SK-N-SH (cell line): ENCODE data around the gene GLT6D1. TPM values are rescaled to one million over a fixed set of nuclear protein-coding genes. Genes with fewer than 3 reads are reported as not detected.

Experiments used
- CTCF ChIA-PET: fragments of 300-600, 350-600 bp; formaldehyde crosslinking; extraction: SDS; loops from one replicate; lab custom pipeline; 2021; lab: Yijun Ruan, JAX
- POLR2A ChIA-PET: fragments of 350-600 bp; sonication (Branson Sonifier 250); formaldehyde crosslinking; extraction: SDS; loops from one replicate; lab custom pipeline; 2020; ENCODE audit warnings: antibody characterized with exemption, inconsistent platforms; lab: Yijun Ruan, JAX
- DNase-seq: peaks from one replicate; pipeline ENCODE4 v3.0.0; 2012
- H2AFZ ChIP-seq: fragments of 200-600 bp; sonication (generic); 2 replicates; pipeline ENCODE4 v1.8.1; 2016; ENCODE audit warnings: antibody characterized with exemption, mild to moderate bottlenecking, low read depth
- H3F3A ChIP-seq: fragments of 200-600 bp; sonication (generic); replicated peaks from 2 replicates; pipeline ENCODE3; 2016; ENCODE audit warnings: antibody characterized with exemption, mild to moderate bottlenecking; ENCODE audit not compliant: insufficient read depth
- H3K27ac ChIP-seq, 2 experiments: fragments of 200-500 bp in 1 of 2; fragments of 200-600 bp in 1 of 2; sonication (Bioruptor generic) in 1 of 2; sonication (generic), shearing (Covaris generic) in 1 of 2; 2 replicates each; pipeline versions ENCODE4 v1.5.1 to v1.6.1; 2014 to 2016; ENCODE audit warnings: low read depth in 2 of 2, inconsistent platforms in 1 of 2, low read length in 1 of 2, mild to moderate bottlenecking in 1 of 2, mixed read lengths in 1 of 2
- H3K27me3 ChIP-seq: fragments of 200-600 bp; sonication (generic), shearing (Covaris generic); 2 replicates; pipeline ENCODE4 v1.6.1; 2016; ENCODE audit warnings: mixed run types; ENCODE audit not compliant: insufficient read depth
- H3K36me3 ChIP-seq, 2 experiments: fragments of 200-500 bp in 1 of 2; fragments of 200-600 bp in 1 of 2; sonication (Bioruptor generic) in 1 of 2; sonication (generic) in 1 of 2; replicated peaks in 1 of 2; 2 replicates each; pipeline versions ENCODE3 to v1.5.1; 2014 to 2016; ENCODE audit warnings: low read length in 1 of 2, mild to moderate bottlenecking in 1 of 2; ENCODE audit not compliant: insufficient read depth in 2 of 2, control insufficient read depth in 1 of 2
- H3K4me1 ChIP-seq, 2 experiments: fragments of 200-500 bp in 1 of 2; fragments of 200-600 bp in 1 of 2; sonication (Bioruptor generic) in 1 of 2; sonication (generic), shearing (Covaris generic) in 1 of 2; 2 replicates each; pipeline versions ENCODE4 v1.5.1 to v1.6.1; 2014 to 2016; ENCODE audit warnings: low read depth in 1 of 2, low read length in 1 of 2, mixed run types in 1 of 2; ENCODE audit not compliant: insufficient read depth in 2 of 2, control insufficient read depth in 1 of 2
- H3K4me2 ChIP-seq: fragments of 200-600 bp; sonication (generic), shearing (Covaris generic); 2 replicates; pipeline ENCODE4 v1.6.1; 2017; ENCODE audit warnings: mixed run types
- H3K4me3 ChIP-seq, 2 experiments: fragments of 200-500 bp in 1 of 2; fragments of 200-600 bp in 1 of 2; sonication (Bioruptor generic) in 1 of 2; sonication (generic), shearing (Covaris generic) in 1 of 2; 2 replicates each; pipeline versions ENCODE4 v1.5.1 to v1.8.1; 2014 to 2016; ENCODE audit warnings: low read depth in 2 of 2, inconsistent platforms in 1 of 2, low read length in 1 of 2, mild to moderate bottlenecking in 1 of 2, mixed read lengths in 1 of 2, moderate library complexity in 1 of 2
- H3K79me2 ChIP-seq: fragments of 200-600 bp; sonication (generic); 2 replicates; pipeline ENCODE4 v1.8.1; 2017; ENCODE audit warnings: mild to moderate bottlenecking; ENCODE audit not compliant: insufficient read depth
- H3K9ac ChIP-seq: fragments of 200-600 bp; sonication (generic); 2 replicates; pipeline ENCODE4 v1.6.1; 2017; ENCODE audit warnings: mixed run types
- H3K9me2 ChIP-seq: fragments of 200-600 bp; sonication (generic); 2 replicates; pipeline ENCODE4 v1.6.1; 2017; ENCODE audit warnings: mixed run types
- H3K9me3 ChIP-seq: fragments of 200-600 bp; sonication (generic); 2 replicates; pipeline ENCODE4 v1.6.1; 2017; ENCODE audit warnings: mixed run types, mild to moderate bottlenecking, moderate library complexity
- H4K20me1 ChIP-seq: fragments of 200-600 bp; sonication (generic); 2 replicates; pipeline ENCODE4 v1.6.1; 2017; ENCODE audit warnings: mild to moderate bottlenecking, mixed run types; ENCODE audit not compliant: insufficient read depth
- CHD2 ChIP-seq: fragments of 150-350 bp; IDR thresholded peaks from 2 replicates; pipeline ENCODE4 v1.6.1; 2018; ENCODE audit warnings: low read length; ENCODE audit not compliant: partially characterized antibody
- CTCF ChIP-seq: fragments of 200-600 bp; sonication (generic); IDR thresholded peaks from 2 replicates; pipeline ENCODE4 v1.6.1; 2017; ENCODE audit warnings: antibody characterized with exemption, mild to moderate bottlenecking, moderate library complexity
- ELF1 ChIP-seq: IDR thresholded peaks from 2 replicates; pipeline ENCODE4 v1.4.0; 2012
- EP300 ChIP-seq, 2 experiments: IDR thresholded peaks; 2 replicates each; pipeline versions ENCODE4 v1.4.0 to v1.6.1; 2012; ENCODE audit warnings: borderline replicate concordance in 1 of 2, low read depth in 1 of 2, low read length in 1 of 2
- FOSL2 ChIP-seq: IDR thresholded peaks from 2 replicates; pipeline ENCODE4 v1.4.0; 2012; ENCODE audit warnings: low read depth, mild to moderate bottlenecking, moderate library complexity, borderline replicate concordance
- FOXJ3 ChIP-seq: sonication (generic); formaldehyde crosslinking; IDR thresholded peaks from 2 replicates; pipeline ENCODE4 v1.5.1; 2020; ENCODE audit warnings: mild to moderate bottlenecking, missing genetic modification reagents
- GATA2 ChIP-seq: sonication (generic); formaldehyde crosslinking; IDR thresholded peaks from 2 replicates; pipeline ENCODE4 v1.5.0; 2020; ENCODE audit warnings: mild to moderate bottlenecking, missing genetic modification reagents
- JUND ChIP-seq: IDR thresholded peaks from 2 replicates; pipeline ENCODE4 v1.4.0; 2012
- MXI1 ChIP-seq: IDR thresholded peaks from 2 replicates; pipeline ENCODE4 v1.6.1; 2012; ENCODE audit warnings: mild to moderate bottlenecking, low read depth, low read length, improper control_type of control experiment
- PBX3 ChIP-seq: IDR thresholded peaks from 2 replicates; pipeline ENCODE4; 2012
- POLR2AphosphoS5 ChIP-seq: IDR thresholded peaks from 2 replicates; pipeline ENCODE4 v1.6.1; 2012; ENCODE audit warnings: low read depth, low read length
- RCOR1 ChIP-seq: fragments of 150-350 bp; IDR thresholded peaks from 2 replicates; pipeline ENCODE4 v1.6.1; 2017; ENCODE audit warnings: antibody characterized with exemption, low read length
- REST ChIP-seq: IDR thresholded peaks from 2 replicates; pipeline ENCODE4 v1.6.1; 2012; ENCODE audit warnings: mild to moderate bottlenecking, low read depth, low read length, moderate library complexity
- RXRA ChIP-seq: IDR thresholded peaks from 2 replicates; pipeline ENCODE4 v1.4.0; 2012; ENCODE audit warnings: low read depth, mild to moderate bottlenecking, borderline replicate concordance
- TAF1 ChIP-seq: IDR thresholded peaks from 2 replicates; pipeline ENCODE4 v1.6.1; 2012; ENCODE audit warnings: low read depth, mild to moderate bottlenecking, low read length, moderate library complexity, borderline replicate concordance
- TCF12 ChIP-seq: IDR thresholded peaks from 2 replicates; pipeline ENCODE4 v1.4.0; 2012
- TEAD4 ChIP-seq: IDR thresholded peaks from 2 replicates; pipeline ENCODE4 v1.4.0; 2012; ENCODE audit warnings: mild to moderate bottlenecking, borderline replicate concordance; ENCODE audit not compliant: insufficient read depth
- YY1 ChIP-seq: IDR thresholded peaks from 2 replicates; pipeline ENCODE4 v1.4.0; 2012; ENCODE audit warnings: low read depth, mild to moderate bottlenecking
- WGBS: methylation state at CpG from one replicate; pipeline ENCODE4 v1.1.6; 2017; ENCODE audit warnings: low lambda C conversion rate; 5-methylcytosine and 5-hydroxymethylcytosine counted together
- polyA plus RNA-seq, 3 experiments: library from polyadenylated mRNA; depleted of rRNA; stranded (reverse); fragments of >200 nt; gene quantifications; 2 replicates each; pipeline ENCODE4 v1.2.3, GENCODE V29; 2012

The GLT6D1 gene
- polyA plus RNA-seq (2012; rRNA removed) = not detected in 2 replicates
- not detected in 2 replicates for polyA plus RNA-seq (2012; cell fraction: cytosol; rRNA removed)
- polyA plus RNA-seq (2012; cell fraction: nucleus; rRNA removed) = not detected in 2 replicates

- Histone ChIP-seq H3K36me3 (no peaks in the 10 kb centered on the region), H3K9me2 (no peaks in the 10 kb centered on the region), H3K9ac (no peak within 1 kb of the TSS), H3K79me2 (no peaks in the 10 kb centered on the region), H4K20me1 (no peaks in the 10 kb centered on the region), H3K27ac (no peak within 1 kb of the TSS), H3F3A (no peaks in the 10 kb centered on the region), H3K4me1 (no peaks in the 10 kb centered on the region), H3K4me2 (no peak within 1 kb of the TSS), H2AFZ (no peak within 1 kb of the TSS), H3K4me3 (no peak within 1 kb of the TSS), H3K27me3 (no peaks in the 10 kb centered on the region), H3K9me3 (no peaks in the 10 kb centered on the region)
- DNase-seq = no peak
- no peak for TF ChIP-seq TEAD4
- no peak for TF ChIP-seq TAF1
- no peak for TF ChIP-seq RXRA
- TF ChIP-seq CHD2 = no peak
- no peak for TF ChIP-seq YY1
- no peak for TF ChIP-seq MXI1
- no peak for TF ChIP-seq FOSL2
- TF ChIP-seq GATA2 (CRISPR knock-in tag) = no peak
- TF ChIP-seq JUND = no peak
- no peak for TF ChIP-seq ELF1
- no peak for TF ChIP-seq PBX3
- TF ChIP-seq CTCF = no peak
- no peak for TF ChIP-seq RCOR1
- no peak for TF ChIP-seq FOXJ3 (CRISPR knock-in tag)
- CTCF ChIA-PET = no interaction called here
- POLR2A ChIA-PET = no interaction called here
- 11% methylated on average over 9 of the region's 9 CpGs for WGBS
These were observed at the start of gene GLT6D1 for GRCh38 chr9:135639196-135639595. Gene GLT6D1, minus strand, starts transcription at chr9:135639540. Its CDS starts 353 bp downstream, at chr9:135639187.

- no peaks in the 10 kb centered on the region for H3K36me3 ChIP-seq
- H3K79me2 ChIP-seq = no peaks in the 10 kb centered on the region
- no peaks in the 10 kb centered on the region for H3K4me1 ChIP-seq
- CTCF ChIA-PET = no interaction called here
- H2AFZ ChIP-seq = no peak overlapping the region
- no peaks in the 10 kb centered on the region for H3K9me2 ChIP-seq
- no peak overlapping the region for H3K4me3 ChIP-seq
- no peaks in the 10 kb centered on the region for H3K9me3 ChIP-seq
- H4K20me1 ChIP-seq = no peaks in the 10 kb centered on the region
- no peaks in the 10 kb centered on the region for H3K27me3 ChIP-seq
- WGBS = 38% methylated on average over 4 of the region's 10 CpGs
- H3K27ac ChIP-seq = no peak overlapping the region
- no peaks in the 10 kb centered on the region for H3F3A ChIP-seq
- POLR2A ChIA-PET = no interaction called here
- no peak overlapping the region for H3K4me2 ChIP-seq
- no peak for DNase-seq
- H3K9ac ChIP-seq = no peak overlapping the region
- TF ChIP-seq TEAD4 (no peak), TCF12 (no peak), RCOR1 (no peak), CTCF (no peak), POLR2AphosphoS5 (no peak), CHD2 (no peak), JUND (no peak), REST (no peak), EP300 (IDR thresholded peaks at IDR 0.05; ENCODE audit: borderline replicate concordance in 1 of 2, low read depth in 1 of 2, low read length in 1 of 2) (no peak), RXRA (no peak), MXI1 (no peak)
These were observed 49.7 kb upstream of the GLT6D1 start for GRCh38 chr9:135689011-135689410.
